OCI-LY3 (cell line): ENCODE results near the gene ZFAND3.

ENCODE experiments used
- CTCF ChIP-seq: fragments of 200-600, 300-600 bp; sonication (generic); IDR thresholded peaks from 2 replicates; pipeline ENCODE4 v1.5.1; 2014; ENCODE audit warnings: antibody characterized with exemption, low read length, low read depth
- EZH2phosphoT487 ChIP-seq: fragments of 200-600 bp; shearing (Covaris generic); IDR thresholded peaks from 2 replicates; pipeline ENCODE4 v1.6.1; 2018; ENCODE audit warnings: antibody characterized with exemption, mixed run types, low read depth

- TF ChIP-seq CTCF (no peak), EZH2phosphoT487 (no peak)
Observed at GRCh38 chr6:37812841-37813240, 6.7 kb upstream of the ZFAND3 start.
